GM19438 (cell line): ENCODE measurements around the gene OR51S1.
"Not testable (repeated sequence)": the region's sequence is repeated elsewhere in the genome, so short reads cannot be mapped to it uniquely, and the experiment has no call there.

Experiments used
- ATAC-seq: cut with Tn5 transposase; IDR thresholded peaks from one replicate; pipeline ENCODE4 v1.9.1; 2021; ENCODE audit warnings: low read depth; ENCODE audit not compliant: unreplicated experiment

The OR51S1 gene

GRCh38 chr11:4809246-4809645 is 39.8 kb downstream of the OR51S1 start:
- no peak for ATAC-seq

- ATAC-seq, result no peak
Observed at GRCh38 chr11:4808476-4808875, 40.5 kb downstream of the OR51S1 start.

GRCh38 chr11:4804280-4804679 is 44.7 kb downstream of the OR51S1 start, which contains the start of gene OR52R1:
Gene OR52R1, minus strand, starts transcription at chr11:4804380. Its CDS starts 0 bp downstream, at chr11:4804380.
- ATAC-seq, result no peak

GRCh38 chr11:4801316-4801715 is 47.7 kb downstream of the OR51S1 start:
- not testable (repeated sequence) for ATAC-seq

GRCh38 chr11:4798427-4799183 is 50.4 kb downstream of the OR51S1 start:
- ATAC-seq, result no peak
